Mammary epithelial cell (primary cell): Measurements from ENCODE around the gene EXOG.

Source experiments
- EZH2 ChIP-seq: IDR thresholded peaks from 2 replicates; pipeline ENCODE4 v1.6.1; 2012; ENCODE audit warnings: low read length, inconsistent platforms, borderline replicate concordance
- TF ChIP-seq, protein P1 (sequence below), 2 donors: IDR thresholded peaks in 1 of 2; conservative IDR thresholded peaks in 1 of 2; 2 replicates each; pipeline ENCODE4 v1.5.1; 2011 to 2012; ENCODE audit warnings: inconsistent platforms in 2 of 2, low read length in 2 of 2, mild to moderate bottlenecking in 2 of 2, control low read depth in 1 of 2, low read depth in 1 of 2; ENCODE audit not compliant: insufficient read depth in 1 of 2; ENCODE audit errors: extremely low read depth in 1 of 2

GRCh38 chr3:38538773-38539353, 42.7 kb downstream of the EXOG start:
- TF ChIP-seq, protein P1, sequence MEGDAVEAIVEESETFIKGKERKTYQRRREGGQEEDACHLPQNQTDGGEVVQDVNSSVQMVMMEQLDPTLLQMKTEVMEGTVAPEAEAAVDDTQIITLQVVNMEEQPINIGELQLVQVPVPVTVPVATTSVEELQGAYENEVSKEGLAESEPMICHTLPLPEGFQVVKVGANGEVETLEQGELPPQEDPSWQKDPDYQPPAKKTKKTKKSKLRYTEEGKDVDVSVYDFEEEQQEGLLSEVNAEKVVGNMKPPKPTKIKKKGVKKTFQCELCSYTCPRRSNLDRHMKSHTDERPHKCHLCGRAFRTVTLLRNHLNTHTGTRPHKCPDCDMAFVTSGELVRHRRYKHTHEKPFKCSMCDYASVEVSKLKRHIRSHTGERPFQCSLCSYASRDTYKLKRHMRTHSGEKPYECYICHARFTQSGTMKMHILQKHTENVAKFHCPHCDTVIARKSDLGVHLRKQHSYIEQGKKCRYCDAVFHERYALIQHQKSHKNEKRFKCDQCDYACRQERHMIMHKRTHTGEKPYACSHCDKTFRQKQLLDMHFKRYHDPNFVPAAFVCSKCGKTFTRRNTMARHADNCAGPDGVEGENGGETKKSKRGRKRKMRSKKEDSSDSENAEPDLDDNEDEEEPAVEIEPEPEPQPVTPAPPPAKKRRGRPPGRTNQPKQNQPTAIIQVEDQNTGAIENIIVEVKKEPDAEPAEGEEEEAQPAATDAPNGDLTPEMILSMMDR (conservative IDR thresholded peaks at IDR 0.05 in 1 of 2, IDR thresholded peaks at IDR 0.05 in 1 of 2; ENCODE audit: extremely low read depth in 1 of 2, insufficient read depth in 1 of 2, low read depth in 1 of 2, low read length in 2 of 2), result no peak
- TF ChIP-seq EZH2, result no peak
